K562 (cell line): ENCODE measurements around the gene KLK3. TPM values are rescaled to one million over a fixed set of nuclear protein-coding genes. Genes with fewer than 3 reads are reported as not detected.

ENCODE experiments used
- ATAC-seq: fragments of 200-7000 bp; cut with Tn5 transposase; 3 replicates; pipeline ENCODE4 v1.9.1; 2020; ENCODE audit warnings: moderate library complexity
- BruUV-seq: library from RNA; stranded (reverse); fragments of 400-500 nt; replicated peaks from 2 replicates; lab custom pipeline; 2021; lab: Mats Ljungman, UMichigan
- CTCF ChIA-PET: fragments of 300-600 bp; formaldehyde crosslinking; extraction: SDS; loops from one replicate; lab custom pipeline; 2021; ENCODE audit warnings: low intra/inter-chr PET ratio; lab: Yijun Ruan, JAX
- POLR2A ChIA-PET: fragments of 300-600, 350-650 bp; sonication (Branson Sonifier 250); formaldehyde crosslinking; extraction: SDS; loops from one replicate; lab custom pipeline; 2021; ENCODE audit warnings: antibody characterized with exemption, inconsistent platforms; lab: Yijun Ruan, JAX
- DNase-seq, 4 experiments: peaks; one replicate each; pipeline versions ENCODE4 v3.0.0 to v3.0.0-alpha.2; 2011 to 2018; ENCODE audit warnings: low spot score in 3 of 4, mixed read lengths in 3 of 4; ENCODE audit errors: extremely low read depth in 1 of 4
- FAIRE-seq: peaks from 2 replicates; lab custom pipeline; 2011; peaks lifted over from hg19 to GRCh38; lab: Jason Lieb, UNC
- H2AFZ ChIP-seq: 2 replicates; pipeline ENCODE4 v1.6.0; 2011; ENCODE audit warnings: low read depth, low read length, control low read depth, inconsistent platforms
- H3K27ac ChIP-seq: fragments of 200-600 bp; 3 replicates; pipeline ENCODE4 v1.8.0; 2011; ENCODE audit warnings: low read depth, mild to moderate bottlenecking, control low read depth, inconsistent platforms, low read length, moderate library complexity, mixed read lengths; ENCODE audit errors: extremely low read depth
- H3K27me3 ChIP-seq, 2 experiments: fragments of 300-600 bp in 1 of 2; 2 replicates in 1 of 2; 3 replicates in 1 of 2; pipeline versions ENCODE4 v1.6.0 to v1.8.0; 2011; ENCODE audit warnings: inconsistent platforms in 2 of 2, low read length in 2 of 2, mild to moderate bottlenecking in 1 of 2, mixed read lengths in 1 of 2, moderate library complexity in 1 of 2; ENCODE audit not compliant: control insufficient read depth in 2 of 2, insufficient read depth in 2 of 2
- H3K36me3 ChIP-seq: fragments of 300-600 bp; 3 replicates; pipeline ENCODE4 v1.8.0; 2011; ENCODE audit warnings: mild to moderate bottlenecking, low read length, inconsistent platforms; ENCODE audit not compliant: control insufficient read depth, insufficient read depth
- H3K4me1 ChIP-seq, 2 experiments: fragments of 200-600 bp in 1 of 2; replicated peaks in 1 of 2; 2 replicates in 1 of 2; 3 replicates in 1 of 2; pipeline versions ENCODE4 v1.5.1 to v1.8.0; 2011; ENCODE audit warnings: inconsistent platforms in 2 of 2, low read length in 2 of 2, mild to moderate bottlenecking in 1 of 2, mixed read lengths in 1 of 2, moderate library complexity in 1 of 2; ENCODE audit not compliant: control insufficient read depth in 2 of 2, insufficient read depth in 2 of 2
- H3K4me2 ChIP-seq: 2 replicates; pipeline ENCODE4 v1.6.1; 2011; ENCODE audit warnings: low read length, control low read depth, inconsistent platforms, mixed read lengths; ENCODE audit not compliant: insufficient read depth
- H3K4me3 ChIP-seq: fragments of 200-600 bp; sonication (generic), shearing (Covaris generic); 2 replicates; pipeline ENCODE4 v1.5.1; 2016; ENCODE audit warnings: control low read depth, inconsistent platforms
- H3K79me2 ChIP-seq: fragments of 200-600 bp; 3 replicates; pipeline ENCODE4 v1.8.0; 2011; ENCODE audit warnings: low read length, inconsistent platforms; ENCODE audit not compliant: control insufficient read depth, insufficient read depth
- H3K9ac ChIP-seq, 2 experiments: 2 replicates each; pipeline versions ENCODE4 v1.6.0 to v1.6.1; 2011; ENCODE audit warnings: low read depth in 2 of 2, low read length in 2 of 2, control low read depth in 1 of 2, inconsistent platforms in 1 of 2, mild to moderate bottlenecking in 1 of 2, mixed read lengths in 1 of 2; ENCODE audit not compliant: insufficient read depth in 1 of 2
- H3K9me1 ChIP-seq: one replicate; pipeline ENCODE4 v1.6.0; 2011; ENCODE audit warnings: inconsistent platforms, mild to moderate bottlenecking, low read length, moderate library complexity; ENCODE audit not compliant: control insufficient read depth, insufficient read depth
- H3K9me3 ChIP-seq: replicated peaks from 2 replicates; pipeline ENCODE4 v1.5.1; 2011; ENCODE audit warnings: low read depth, low read length, inconsistent platforms; ENCODE audit not compliant: control insufficient read depth, insufficient read depth
- H4K20me1 ChIP-seq: replicated peaks from 2 replicates; pipeline ENCODE4 v1.6.1; 2011; ENCODE audit warnings: low read length, inconsistent platforms, mixed read lengths; ENCODE audit not compliant: control insufficient read depth, insufficient read depth
- HMBOX1 ChIP-seq: sonication (generic); IDR thresholded peaks from 2 replicates; pipeline ENCODE4 v1.6.1; 2016
- PHF8 ChIP-seq: fragments of 200-600 bp; sonication (generic); IDR thresholded peaks from 2 replicates; pipeline ENCODE4 v1.6.1; 2012; ENCODE audit warnings: mixed run types, mild to moderate bottlenecking, inconsistent platforms, low read length, moderate library complexity, borderline replicate concordance
- PTBP1 ChIP-seq: fragments of 200-400 bp; formaldehyde crosslinking; IDR thresholded peaks from 2 replicates; pipeline ENCODE4 v1.6.1; 2017; ENCODE audit warnings: low read depth, low read length
- TAF7 ChIP-seq: fragments of 450-650 bp; IDR thresholded peaks from 2 replicates; pipeline ENCODE4 v1.6.1; 2016; ENCODE audit warnings: missing genetic modification characterization, missing compliant biosample characterization
- YY1 ChIP-seq, 3 experiments: IDR thresholded peaks; 2 replicates each; pipeline ENCODE4 v1.6.1; 2011; ENCODE audit warnings: low read length in 2 of 3, mild to moderate bottlenecking in 2 of 3, moderate library complexity in 2 of 3, borderline replicate concordance in 1 of 3, control low read depth in 1 of 3, low read depth in 1 of 3; ENCODE audit not compliant: insufficient read depth in 3 of 3, insufficient replicate concordance in 2 of 3, control insufficient read depth in 1 of 3, insufficient read length in 1 of 3; ENCODE audit errors: extremely low read depth in 1 of 3
- ZNF311 ChIP-seq: fragments of 250-450 bp; sonication (Bioruptor Pico); IDR thresholded peaks from 2 replicates; pipeline ENCODE4 v1.4.0; 2020; ENCODE audit warnings: mild to moderate bottlenecking, moderate library complexity
- ZNF512 ChIP-seq: IDR thresholded peaks from 2 replicates; pipeline ENCODE4 v1.6.1; 2016; ENCODE audit warnings: missing genetic modification characterization, missing compliant biosample characterization
- ZNF699 ChIP-seq: fragments of 250-450 bp; sonication (Bioruptor Pico); IDR thresholded peaks from 2 replicates; pipeline ENCODE4 v1.8.0; 2021; ENCODE audit warnings: mild to moderate bottlenecking, moderate library complexity; ENCODE audit not compliant: insufficient replicate concordance
- WGBS: fragments of 100-300 bp; shearing (Covaris generic); methylation state at CpG from one replicate; pipeline ENCODE4 v1.1.6; 2016; ENCODE audit warnings: low coverage, mixed read lengths; ENCODE audit not compliant: insufficient coverage; ENCODE audit errors: missing lambda C conversion rate; 5-methylcytosine and 5-hydroxymethylcytosine counted together
- in situ Hi-C: fragments of 300-500 bp; cut with MboI; formaldehyde crosslinking; loops from 4 replicates; pipeline ENCODE4 v1.15.0; 2018; ENCODE audit warnings: inconsistent platforms, mixed read lengths
- intact Hi-C: fragments of 100-400 bp; cut with micrococcal nuclease; formaldehyde crosslinking; loops from 2 replicates; pipeline ENCODE4 v1.14.2; 2022
- polyA plus RNA-seq, 8 experiments: library from polyadenylated mRNA; depleted of rRNA in 4 of 8; stranded (reverse) in 5 of 8; unstranded in 3 of 8; fragments of >200 nt; fragmentation: Nextera tagmentation in 2 of 8; fragmentation: Illumina TruSeq in 1 of 8; extraction: Ambion mirVana in 2 of 8; extraction: Trizol in 1 of 8; gene quantifications; 2 replicates each; pipeline versions ENCODE4 v1.2.1 to v1.2.3, GENCODE V29; 2011 to 2014; ENCODE audit warnings: inconsistent platforms in 1 of 8, missing spikeins in 1 of 8
- total RNA-seq, 7 experiments: library from RNA; depleted of rRNA in 6 of 7; stranded (reverse); fragments of >200 nt in 6 of 7; fragmentation: Illumina TruSeq in 2 of 7; extraction: Trizol in 2 of 7; gene quantifications; 2 replicates each; pipeline versions ENCODE4 v1.2.1 to v1.2.3, GENCODE V29; 2011 to 2021; ENCODE audit warnings: low replicate concordance in 1 of 7

KLK3 gene
- total and polyA plus RNA-seq, 9 of the 15 experiments (the other 6 are each of a cell fraction or from before 2014, with no cell fraction given): not detected

GRCh38 chr19:50875795-50876422 lies 21.2 kb downstream of the KLK3 start (continued):
- TF ChIP-seq YY1 (IDR thresholded peaks at IDR 0.05; ENCODE audit: borderline replicate concordance in 1 of 3, control insufficient read depth in 1 of 3, extremely low read depth in 1 of 3, insufficient read depth in 3 of 3, insufficient read length in 1 of 3, insufficient replicate concordance in 2 of 3, low read depth in 1 of 3, low read length in 2 of 3) (no peak), PHF8 (no peak), HMBOX1 (no peak), ZNF512 (tag) (peak; percentile 73), ZNF311 (CRISPR knock-in tag) (no peak)

- in situ Hi-C loops (no loop called here), intact Hi-C loops (no loop called here)
- FAIRE-seq: no peak
- no peak overlapping the region for H2AFZ ChIP-seq
- no peaks in the 10 kb centered on the region for H3K9me3 ChIP-seq
- H3K4me3 ChIP-seq: no peak overlapping the region
- TF ChIP-seq TAF7 (tag) (no peak), PTBP1 (no peak), ZNF699 (CRISPR knock-in tag) (no peak)
- H3K9ac ChIP-seq: peak overlapping the region in 1 of 2 experiments; percentile 13; a peak in 1 of 4 replicates
- CTCF ChIA-PET: no interaction called here
- DNase-seq: no peak
- H3K9me1 ChIP-seq: no peaks in the 10 kb centered on the region
- ATAC-seq: no peak
- no peak overlapping the region for H3K4me2 ChIP-seq
- no peak overlapping the region for H3K27ac ChIP-seq
- no peaks in the 10 kb centered on the region for H3K36me3 ChIP-seq
- WGBS: 2% methylated on average over 7 of the region's 7 CpGs
- peaks cover 16 to 56% of the 10 kb centered on the region in 2 experiments; a peak in 4 of 5 replicates for H3K27me3 ChIP-seq
- BruUV-seq: no TSS peak
- no peaks in the 10 kb centered on the region for H4K20me1 ChIP-seq
- no peaks in the 10 kb centered on the region for H3K79me2 ChIP-seq
- POLR2A ChIA-PET: interaction anchor here (0.6 to 0.8 kb wide), 2 partner anchors 33 to 72 kb away, joined by 3 read pairs; no protein-coding TSS in a partner anchor
- peaks cover 15 to 18% of the 10 kb centered on the region in 2 experiments for H3K4me1 ChIP-seq
Measured at GRCh38 chr19:50876456-50876855, 21.7 kb downstream of the KLK3 start.
